ENCODE results near the gene PSMD1.
A peak's percentile ranks its signal among the peaks of the same experiment; 100 is the strongest.
"Not testable (repeated sequence)": the region's sequence is repeated elsewhere in the genome, so short reads cannot be mapped to it uniquely, and the experiment has no call there.

The PSMD1 gene

DNA sequence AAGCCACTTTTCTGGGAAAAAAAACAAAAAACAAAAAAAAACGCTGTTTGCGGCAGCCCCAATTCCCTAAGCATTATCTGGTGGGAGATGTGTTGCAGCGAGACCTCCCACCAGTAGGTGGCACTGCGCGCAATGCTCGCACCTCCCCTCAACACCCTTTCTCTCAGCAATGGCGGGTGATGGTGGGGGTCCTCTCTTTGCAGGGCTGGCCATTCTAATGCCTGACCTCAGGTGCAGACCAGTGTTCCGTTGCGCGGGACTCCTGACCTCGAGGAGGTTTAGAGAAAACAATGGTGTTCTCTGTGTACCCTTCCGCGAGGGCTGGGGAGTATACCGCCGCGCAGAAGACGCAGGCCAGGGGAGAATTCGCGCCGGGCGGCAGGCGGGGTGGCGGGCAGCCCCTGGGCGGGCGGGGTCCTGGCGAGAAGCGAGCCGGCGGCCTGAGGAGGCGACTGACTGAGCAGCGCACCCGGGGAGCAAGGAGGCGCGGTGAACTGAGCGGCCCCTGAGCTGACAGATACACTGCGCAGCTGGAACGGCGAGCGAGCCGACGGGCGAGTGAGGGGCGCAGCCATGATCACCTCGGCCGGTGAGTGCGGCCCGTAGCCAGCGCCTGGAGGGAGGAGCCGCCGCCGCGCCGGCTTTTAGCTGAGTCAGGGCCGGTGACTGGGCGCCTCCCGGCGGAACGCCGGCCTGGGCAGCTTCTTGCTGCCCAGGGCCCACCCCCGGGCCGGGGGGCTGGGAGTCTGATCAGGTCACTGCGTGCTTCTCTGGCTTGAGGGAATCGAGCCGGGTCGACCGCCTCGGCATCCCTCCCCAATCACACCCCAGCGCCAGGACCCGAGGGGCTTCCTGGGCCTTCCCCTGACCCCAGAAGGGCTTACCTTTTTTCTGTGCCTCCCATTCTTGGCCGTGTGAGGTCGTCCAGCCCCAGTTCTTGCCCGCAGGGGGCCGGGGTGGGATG lies at the start of gene PSMD1:
PSMD1 (plus strand) TSS at position 415 of the 964 bp plus-strand sequence; CDS start at position 574, 159 bp downstream.
- peak; percentile 84 to 87 for DNase-seq (ENCODE audit: low read depth in 2 of 2)

DNA sequence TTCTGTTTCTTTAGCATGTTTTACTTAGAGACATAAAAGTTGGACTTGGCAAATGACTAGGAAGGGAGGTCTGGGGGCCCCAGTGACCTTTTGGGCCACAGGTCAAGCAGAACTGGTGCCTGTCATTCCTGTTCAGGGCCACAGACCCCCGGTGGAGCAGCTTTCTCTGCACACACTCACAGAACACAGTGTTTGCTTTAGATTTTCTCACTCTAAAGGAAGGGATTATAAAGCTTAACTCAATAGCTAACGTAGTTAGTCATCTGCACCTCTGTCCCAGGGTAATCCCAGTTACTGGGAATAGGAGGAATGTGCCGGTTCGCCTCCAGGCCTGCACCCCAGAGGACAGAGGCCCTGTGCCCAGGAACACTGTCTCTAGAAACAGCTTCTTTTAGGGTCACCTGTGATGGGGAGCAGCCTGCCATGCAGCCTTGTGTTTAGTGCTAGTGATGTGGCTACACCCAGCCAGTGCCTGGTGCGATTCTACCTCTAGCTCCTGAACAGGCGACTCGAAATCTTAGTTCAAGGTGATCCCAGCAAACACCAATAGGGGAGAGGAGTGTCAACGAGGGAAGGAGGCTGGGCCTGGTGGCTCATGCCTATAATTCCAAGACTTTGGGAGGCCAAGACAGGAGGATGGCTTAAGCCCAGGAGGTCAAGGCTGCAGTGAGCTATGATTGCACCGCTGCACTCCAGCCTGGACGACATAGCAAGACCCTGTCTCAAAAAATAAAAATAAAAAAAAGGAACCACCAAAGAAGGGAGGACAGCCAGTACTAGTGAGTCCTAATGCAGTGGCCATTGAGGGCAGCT lies 49.2 kb upstream of the PSMD1 start:
- no peak for DNase-seq (ENCODE audit: low read depth in 2 of 2)

DNA sequence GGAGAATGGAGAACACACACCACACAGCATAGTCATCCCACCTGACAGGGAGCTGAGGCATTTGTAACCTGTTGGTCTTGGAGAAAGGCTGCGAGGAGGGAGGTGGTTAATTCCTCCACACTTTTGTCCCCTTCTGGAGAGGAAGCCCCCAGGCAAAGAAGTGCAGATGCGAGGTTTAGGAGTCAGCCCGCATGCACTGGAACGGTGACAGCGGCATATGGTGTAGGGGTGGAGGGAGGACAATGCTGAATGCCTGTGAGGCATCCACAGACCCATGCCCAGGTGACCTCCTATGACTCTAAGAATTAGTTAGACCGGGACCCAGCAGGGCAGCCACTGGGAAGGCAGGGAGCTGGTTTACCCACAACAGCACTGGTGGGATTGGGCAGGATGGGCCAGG lies 48.5 kb upstream of the PSMD1 start:
- DNase-seq (ENCODE audit: low read depth in 2 of 2): no peak

DNA sequence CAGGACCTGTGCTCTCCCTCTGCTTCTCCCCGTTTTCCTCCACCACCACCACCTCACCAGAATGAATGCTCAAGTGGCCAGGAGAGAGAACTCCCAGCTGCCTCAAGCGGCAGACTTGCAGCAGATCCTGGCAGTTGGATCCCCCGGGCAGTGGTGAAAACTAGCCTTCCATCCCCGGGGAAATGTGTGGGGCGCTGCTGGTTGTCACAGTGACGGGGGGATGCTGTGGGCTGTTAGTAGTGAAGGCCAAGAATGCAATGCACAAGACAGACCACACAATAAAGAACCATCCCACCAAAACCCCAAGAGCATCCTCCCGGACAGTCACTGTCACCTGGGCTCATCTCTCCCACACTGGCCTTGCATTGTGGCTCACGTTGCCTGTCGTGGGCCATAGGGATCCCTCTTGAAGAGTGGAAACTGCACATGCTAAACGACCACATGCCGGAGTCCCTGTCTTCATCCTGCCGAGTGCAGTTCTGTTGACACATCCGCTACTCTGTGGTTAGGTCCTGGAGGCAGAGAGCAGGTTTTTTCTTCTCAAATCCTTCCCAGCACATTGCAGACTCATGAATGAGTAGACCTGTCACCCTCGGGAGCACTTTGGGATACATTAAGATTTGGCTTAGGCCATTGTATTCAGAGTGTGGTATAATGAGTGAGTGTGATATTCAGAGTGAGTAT lies 47.3 kb upstream of the PSMD1 start:
- DNase-seq (ENCODE audit: low read depth in 2 of 2): no peak

DNA sequence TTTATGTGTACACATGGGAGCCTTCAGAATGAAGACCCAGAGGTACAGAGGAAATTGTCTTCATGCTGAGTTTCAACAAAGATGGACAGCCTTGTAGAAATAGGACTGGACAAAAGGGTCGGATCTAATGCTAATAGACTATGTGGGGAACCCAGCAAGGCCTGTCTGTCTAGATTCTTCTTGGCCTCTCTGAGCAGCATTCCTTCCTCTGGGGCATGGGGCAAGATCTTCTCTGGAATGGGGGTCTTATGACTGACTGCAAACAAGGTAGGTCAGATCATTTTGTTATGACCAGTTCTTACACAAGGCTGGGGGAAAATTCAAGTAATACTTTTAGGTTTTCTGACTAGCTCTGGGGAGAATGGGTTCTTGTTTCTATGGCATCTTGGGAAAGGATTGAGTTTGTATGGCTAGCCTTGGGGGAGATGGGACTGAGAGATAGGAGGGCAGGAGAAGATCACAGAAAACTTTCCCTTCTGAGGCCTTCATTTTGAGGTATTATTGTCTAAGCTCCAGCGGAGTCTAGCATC lies 46.4 kb upstream of the PSMD1 start:
- DNase-seq (ENCODE audit: low read depth in 2 of 2): no peak

DNA sequence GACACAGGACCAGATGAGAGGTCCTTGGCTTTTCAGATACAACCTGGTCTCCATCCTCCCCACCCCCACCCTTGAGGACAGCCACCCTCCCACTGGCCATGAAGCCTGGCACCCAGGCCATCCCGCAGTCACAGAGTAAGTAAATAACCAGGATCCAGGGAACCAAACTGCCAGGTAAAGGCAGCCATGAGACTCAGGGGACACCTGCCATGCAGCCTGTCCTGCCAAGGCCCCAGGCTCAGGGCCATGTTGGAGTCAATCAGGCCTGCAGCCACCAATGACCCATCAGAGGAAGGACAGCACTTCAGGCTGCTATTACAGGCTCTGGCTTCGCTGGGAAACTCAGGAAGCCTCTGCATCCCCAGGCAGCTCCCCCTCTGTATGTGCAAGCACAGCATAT lies 45.1 kb upstream of the PSMD1 start:
- DNase-seq (ENCODE audit: low read depth in 2 of 2): no peak

DNA sequence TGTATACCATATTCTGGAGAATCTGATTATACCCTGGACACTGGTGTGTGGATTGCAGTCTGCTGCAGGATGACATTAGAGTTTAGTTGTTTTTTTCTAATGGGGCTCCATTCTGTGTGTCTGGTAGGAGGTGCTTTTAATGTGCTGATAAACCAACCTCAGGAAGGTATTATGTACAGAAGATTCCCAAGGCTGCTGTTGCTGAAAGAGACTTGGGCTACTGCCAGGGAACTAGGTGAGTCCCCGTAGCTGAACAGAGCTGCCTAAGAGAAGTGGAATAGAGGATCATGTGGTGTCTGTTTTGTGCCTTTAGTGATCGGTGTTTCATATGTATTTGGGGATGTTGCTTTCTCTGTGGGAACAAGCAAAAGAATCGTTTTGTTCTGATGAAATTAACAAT lies 44.2 kb upstream of the PSMD1 start:
- no peak for DNase-seq (ENCODE audit: low read depth in 2 of 2)

DNA sequence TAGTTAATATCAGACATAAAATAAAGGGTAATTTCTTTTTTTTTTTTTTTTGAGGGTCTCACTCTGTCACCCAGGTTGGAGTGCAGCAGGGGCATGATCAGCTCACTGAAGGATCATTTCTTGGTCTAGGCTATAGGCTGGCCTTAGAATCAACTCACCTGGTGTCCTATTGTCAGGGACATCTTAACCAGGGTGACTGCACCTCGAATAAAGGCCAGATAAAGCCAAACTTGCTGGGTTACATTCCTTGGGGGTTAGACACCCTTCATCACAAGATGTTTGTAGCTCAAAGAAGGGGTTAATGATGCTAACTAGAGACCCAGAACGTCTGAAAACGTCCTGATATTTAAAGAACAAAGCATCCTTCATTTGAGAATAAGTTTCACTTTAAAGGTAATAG lies 42.8 kb upstream of the PSMD1 start:
- no peak for DNase-seq (ENCODE audit: low read depth in 2 of 2)

DNA sequence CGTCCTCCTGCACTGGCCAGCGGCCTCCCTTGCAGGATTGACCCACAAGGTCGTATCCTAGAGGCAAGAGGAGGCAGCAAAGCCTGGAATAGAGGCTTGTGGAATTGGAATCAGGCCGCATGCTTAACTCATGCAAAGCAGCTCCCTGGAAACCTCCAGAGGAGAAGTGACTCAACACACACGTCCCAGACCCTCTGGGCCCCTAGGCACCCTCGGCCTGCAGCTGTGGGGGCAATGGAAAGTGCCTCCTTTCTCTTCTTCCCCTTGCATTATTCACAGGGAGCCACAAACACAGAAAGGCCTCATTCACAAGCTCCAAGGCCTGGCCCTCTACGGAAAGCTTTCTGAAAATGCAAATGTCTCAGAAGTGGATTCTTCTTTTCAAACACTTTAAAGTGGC lies 41.2 kb upstream of the PSMD1 start:
- no peak for DNase-seq (ENCODE audit: low read depth in 2 of 2)

DNA sequence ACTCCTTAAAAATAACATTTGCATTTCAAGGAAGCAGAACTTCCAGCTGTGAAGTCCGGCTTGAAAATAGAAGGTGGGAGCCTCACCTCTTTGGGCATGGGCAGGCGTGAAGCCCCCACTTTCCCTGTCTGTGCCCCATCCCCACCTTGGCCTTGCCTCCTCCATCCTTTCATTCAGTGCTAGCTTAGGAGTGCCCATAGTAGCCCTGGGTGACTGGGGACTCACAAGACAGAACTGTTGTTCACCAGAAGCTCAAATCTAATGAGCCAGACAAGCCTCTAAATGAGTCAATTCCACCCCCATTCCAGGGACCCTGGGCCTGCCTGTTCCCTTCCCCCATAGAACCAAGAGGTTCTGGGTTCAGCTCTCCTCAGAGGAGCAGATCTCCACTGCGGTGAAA lies 40.7 kb upstream of the PSMD1 start:
- no peak for DNase-seq (ENCODE audit: low read depth in 2 of 2)

DNA sequence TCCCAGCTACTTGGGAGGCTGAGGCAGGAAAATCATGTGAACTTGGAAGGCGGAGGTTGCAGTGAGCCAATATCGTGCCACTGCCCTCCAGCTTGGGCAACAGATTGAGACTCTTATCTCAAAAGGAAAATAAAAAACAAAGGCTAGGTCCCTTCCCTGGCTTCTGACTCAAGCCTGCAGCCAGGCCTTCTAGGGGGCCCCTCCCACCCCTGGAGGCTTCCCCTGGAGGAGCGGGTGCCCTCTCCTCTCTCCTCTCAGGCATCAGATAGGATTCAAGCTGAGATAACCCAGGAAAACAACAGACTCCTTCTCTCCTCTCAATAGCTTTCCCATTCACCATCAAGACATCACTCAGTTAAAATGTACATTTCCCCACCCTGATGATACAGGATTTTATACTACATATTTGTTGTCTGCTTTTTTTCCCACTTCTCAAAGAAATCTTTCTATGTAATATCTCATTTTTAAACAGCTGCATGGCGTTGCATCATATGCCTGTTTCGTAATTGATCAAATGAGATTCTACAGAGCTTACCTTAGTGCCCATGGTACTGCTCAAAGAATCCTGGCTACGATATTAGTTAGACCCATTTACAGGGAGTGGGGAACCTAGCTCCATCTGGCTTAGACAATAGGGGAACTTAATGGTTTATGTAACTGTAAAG lies 40.0 kb upstream of the PSMD1 start:
- DNase-seq (ENCODE audit: low read depth in 2 of 2): no peak

DNA sequence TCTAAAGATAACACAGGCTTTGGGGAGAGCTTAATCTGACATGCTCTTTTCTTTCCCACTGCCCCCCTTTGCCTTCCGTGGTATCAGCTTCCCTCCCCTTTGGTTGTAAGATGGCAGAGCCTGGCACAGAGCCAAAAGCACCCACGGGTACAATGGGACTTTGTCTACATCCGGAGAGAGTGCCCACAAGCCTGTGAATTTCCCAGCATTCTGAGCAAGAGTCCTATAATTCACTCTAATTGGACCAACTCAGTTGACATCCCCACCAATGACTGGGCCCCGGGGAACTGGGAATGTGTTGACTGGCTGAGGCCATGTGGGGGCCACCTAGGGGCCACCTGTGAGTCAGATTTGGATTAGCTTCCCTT lies 39.5 kb upstream of the PSMD1 start:
- DNase-seq (ENCODE audit: low read depth in 2 of 2): no peak

DNA sequence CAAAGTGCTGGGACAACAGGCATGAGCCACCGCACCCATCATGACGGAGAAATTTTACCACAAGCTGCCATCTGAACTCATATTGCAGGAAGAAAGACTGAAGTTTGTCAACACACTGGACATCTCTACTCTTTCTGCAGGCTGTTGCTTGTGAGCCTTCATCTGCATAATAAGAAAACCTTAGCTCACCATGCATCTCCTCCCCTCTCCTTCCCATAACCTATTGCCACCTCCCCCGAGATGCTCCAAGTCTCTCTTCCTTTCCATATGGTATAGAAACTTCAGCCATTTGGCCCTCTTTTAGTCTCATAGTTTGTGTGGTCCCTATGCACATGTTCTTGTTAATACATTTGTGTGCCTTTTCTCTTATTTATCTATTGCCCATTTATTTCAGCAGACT lies 38.5 kb upstream of the PSMD1 start:
- no peak for DNase-seq (ENCODE audit: low read depth in 2 of 2)

DNA sequence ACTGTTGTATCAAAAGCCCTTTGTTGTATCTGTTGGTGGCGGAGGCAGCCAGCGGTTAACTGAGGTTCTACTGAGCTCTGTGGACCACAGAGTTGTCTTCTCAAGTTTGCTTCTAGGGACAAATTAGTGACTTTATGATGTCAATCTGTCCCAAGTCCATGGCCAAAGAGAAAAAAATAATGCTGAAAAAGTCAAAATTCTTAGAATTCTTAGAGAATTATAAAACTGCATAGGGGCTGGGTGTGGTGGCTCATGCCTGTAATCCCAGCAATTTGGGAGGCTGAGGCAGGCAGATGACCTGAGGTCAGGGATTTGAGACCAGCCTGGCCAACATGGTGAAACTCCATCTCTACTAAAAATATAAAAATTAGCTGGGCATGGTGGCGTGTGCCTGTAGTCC lies 31.6 kb upstream of the PSMD1 start:
- DNase-seq (ENCODE audit: low read depth in 2 of 2): not testable (repeated sequence)

DNA sequence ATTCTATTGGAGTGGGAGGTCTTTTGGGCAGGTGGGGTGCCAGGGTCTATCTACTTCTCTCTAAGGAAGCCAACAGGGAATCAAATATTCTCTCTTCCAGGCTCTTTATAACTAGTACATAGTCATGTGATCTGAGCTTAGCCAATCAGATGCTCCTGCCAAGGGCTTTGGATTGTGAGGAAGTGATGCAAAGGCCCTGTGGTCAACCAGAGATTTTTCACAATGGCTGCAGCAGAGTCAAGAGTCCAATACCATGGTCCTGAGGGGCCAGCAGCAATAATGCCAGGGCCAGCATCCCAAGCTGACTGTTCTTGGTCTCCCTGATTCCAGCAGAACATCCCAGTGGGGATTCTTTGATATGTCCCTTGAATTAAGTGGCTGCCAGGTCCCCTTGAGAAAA lies 27.8 kb upstream of the PSMD1 start:
- no peak for DNase-seq (ENCODE audit: low read depth in 2 of 2)

DNA sequence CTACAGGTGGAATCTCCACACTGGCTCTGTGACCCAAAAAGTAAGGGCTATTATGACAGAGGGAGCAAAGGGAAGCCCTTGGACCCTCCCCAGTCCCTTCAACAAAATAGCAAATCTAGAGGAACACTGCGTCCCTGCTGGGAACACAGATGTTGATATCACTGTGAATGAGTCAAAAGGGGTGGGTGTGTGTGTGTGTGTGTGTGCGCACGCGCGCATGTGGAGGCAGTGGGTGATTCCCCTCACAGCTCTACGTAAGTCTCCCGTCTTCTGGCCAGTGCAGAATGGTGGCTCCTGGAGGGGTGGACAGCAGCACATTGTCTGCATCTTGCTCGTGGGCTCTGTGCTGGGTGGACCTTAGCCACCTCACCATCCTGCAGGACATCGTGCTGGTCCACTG lies 27.1 kb upstream of the PSMD1 start:
- DNase-seq (ENCODE audit: low read depth in 2 of 2): no peak

DNA sequence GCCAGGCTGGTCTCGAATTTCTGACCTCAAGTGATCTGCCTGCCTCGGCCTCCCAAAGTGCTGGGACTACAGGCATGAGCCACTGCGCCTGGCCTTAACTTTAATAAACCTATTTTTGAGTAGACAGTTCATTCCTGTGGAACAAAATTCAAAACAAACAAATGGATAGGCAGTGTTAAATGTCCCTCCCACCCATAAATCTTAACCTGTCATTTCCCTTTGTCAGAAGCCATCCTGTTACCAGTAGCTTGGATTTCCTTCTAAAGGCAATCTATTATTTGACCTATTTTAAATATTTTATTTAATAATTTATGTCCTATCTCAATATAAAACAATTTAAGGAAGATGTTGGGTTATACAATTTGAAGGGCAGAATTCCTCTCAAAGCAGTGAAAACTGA lies 25.9 kb upstream of the PSMD1 start:
- no peak for DNase-seq (ENCODE audit: low read depth in 2 of 2)

DNA sequence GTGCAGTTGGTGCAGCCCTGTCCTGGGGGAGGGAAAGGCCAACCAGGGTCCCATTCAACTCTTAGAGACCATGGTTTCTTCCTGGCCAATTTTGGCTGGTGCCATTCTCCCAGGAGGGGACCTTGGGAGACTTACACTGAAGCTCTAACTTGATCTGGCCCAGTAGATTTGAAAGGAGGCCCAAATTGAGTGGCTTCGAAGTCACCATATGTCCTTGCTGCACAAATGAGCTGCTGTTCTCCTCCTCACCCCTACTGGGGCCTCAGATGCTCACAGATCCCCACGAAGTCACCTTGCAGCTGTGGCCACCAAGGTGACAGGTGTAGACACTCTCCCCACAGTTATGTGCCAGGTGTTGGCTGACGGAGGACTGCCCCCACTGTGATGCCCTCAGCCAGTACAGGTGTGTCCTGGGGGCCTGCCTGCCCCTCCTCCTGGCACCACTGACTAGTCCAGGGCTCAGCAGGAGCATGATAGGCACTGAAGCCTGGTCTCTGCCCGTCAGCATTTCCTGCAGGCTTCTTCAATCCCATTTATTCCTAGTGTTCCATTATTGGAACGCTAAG lies 24.0 kb upstream of the PSMD1 start:
- DNase-seq (ENCODE audit: low read depth in 2 of 2): no peak

DNA sequence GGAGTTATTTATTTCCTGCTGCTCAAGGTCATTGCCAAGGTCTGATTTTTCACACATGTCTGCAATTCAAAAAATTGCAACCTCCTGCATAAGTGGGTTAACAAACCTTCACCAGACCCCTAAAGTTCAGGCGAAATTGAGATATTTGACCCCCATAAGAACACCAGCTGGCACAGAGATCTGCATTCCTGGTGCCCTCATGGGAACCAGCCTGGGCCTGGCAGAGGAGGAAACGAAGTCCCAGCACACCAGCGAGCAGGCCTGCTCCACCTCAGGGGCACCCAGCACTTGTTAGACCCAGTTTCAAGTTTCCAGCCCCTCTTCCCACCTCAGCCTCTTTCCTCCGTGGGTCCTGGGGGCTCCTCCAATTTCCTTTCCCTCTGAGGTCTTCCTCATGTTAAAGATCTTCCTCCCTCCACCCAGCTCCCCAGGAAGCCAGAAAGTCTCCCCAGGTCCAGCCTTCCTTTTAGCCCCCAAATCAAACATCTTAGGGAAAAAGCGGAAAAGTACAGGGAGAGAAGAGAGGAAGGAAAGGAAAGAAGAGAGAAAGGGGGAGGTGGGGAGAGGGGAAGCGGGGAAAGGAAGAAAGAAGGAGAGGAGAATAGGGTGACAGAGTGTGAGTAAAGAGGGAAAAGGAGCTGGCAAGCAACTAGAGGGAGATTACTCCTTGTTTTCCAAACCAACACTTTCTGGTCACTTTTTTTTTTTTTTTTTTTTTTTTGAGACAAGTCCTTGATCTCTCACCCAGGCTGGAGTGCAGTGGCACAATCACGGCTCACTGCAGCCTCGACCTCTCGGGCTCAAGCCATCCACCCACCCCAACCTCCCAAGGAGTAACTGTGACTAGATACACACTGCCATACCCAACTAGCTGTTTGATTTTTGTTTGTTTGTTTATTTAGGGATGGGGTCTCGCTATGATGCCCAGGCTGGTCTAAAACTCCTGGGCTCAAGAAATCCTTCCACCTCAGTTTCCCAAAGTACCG lies 23.2 kb upstream of the PSMD1 start:
- DNase-seq (ENCODE audit: low read depth in 2 of 2): no peak

DNA sequence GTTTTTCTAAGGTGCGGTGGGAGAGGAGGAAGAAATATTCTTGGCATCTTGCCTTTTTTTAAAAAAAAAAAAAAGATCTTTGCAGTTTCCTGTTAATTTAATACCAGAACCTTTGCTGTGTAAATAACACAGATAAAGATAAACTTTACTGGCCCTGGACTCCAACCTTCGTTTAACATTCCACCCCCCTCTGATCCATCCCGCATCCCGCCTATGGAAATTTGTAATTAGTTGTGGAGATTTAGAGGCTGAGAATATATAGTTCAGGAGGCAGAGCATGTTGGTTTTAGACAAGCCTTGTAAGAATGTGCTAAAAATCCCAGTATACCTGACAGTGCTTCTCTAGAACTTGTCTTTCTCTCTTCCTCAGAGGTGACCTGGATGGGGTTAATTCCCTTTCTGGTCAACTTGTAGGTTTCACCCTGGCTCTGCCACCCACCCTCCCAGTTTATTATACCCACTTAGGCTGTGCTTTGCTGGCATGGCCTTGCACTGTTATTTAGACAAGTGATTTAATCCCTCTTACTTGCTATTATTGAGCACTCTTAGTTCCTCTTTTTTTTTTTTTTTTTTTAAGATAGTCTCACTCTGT lies 22.3 kb upstream of the PSMD1 start:
- no peak for DNase-seq (ENCODE audit: low read depth in 2 of 2)

Data from stimulated activated CD8-positive, alpha-beta memory T cell treated with anti-CD3 and anti-CD28 coated beads, Interleukin-15, amount 100 ng/mL, for 48 hours (primary cell).